Panc1 (cell line): ENCODE results near the gene MYPN. TPM values are rescaled to one million over a fixed set of nuclear protein-coding genes. Genes with fewer than 3 reads are reported as not detected.

Experiments
- ATAC-seq: fragments of 200-7000 bp; cut with Tn5 transposase; 2 replicates; pipeline ENCODE4 v1.9.1; 2020; ENCODE audit warnings: mild to moderate bottlenecking, moderate library complexity
- BruUV-seq: library from RNA; stranded (reverse); fragments of 400-500 nt; replicated peaks from 2 replicates; lab custom pipeline; 2021; lab: Mats Ljungman, UMichigan
- CTCF ChIA-PET: fragments of 300-600 bp; sonication (Branson Sonifier 250); formaldehyde crosslinking; loops from one replicate; lab custom pipeline; 2022; ENCODE audit warnings: antibody characterized with exemption; lab: Charles Lee
- POLR2A ChIA-PET: fragments of 300-600 bp; sonication (Branson Sonifier 250); formaldehyde crosslinking; loops from one replicate; lab custom pipeline; 2022; ENCODE audit warnings: antibody characterized with exemption; lab: Charles Lee
- DNase-seq: peaks from one replicate; pipeline ENCODE4 v3.0.0-alpha.2; 2010; ENCODE audit warnings: low read depth, low spot score
- H3K27ac ChIP-seq: 2 replicates; pipeline ENCODE4 v1.5.1; 2011; ENCODE audit warnings: mild to moderate bottlenecking, low read length, inconsistent platforms
- H3K27me3 ChIP-seq: fragments of 200-500 bp; sonication (Bioruptor generic); 2 replicates; pipeline ENCODE4 v1.6.0; 2014; ENCODE audit warnings: low read length, inconsistent platforms; ENCODE audit not compliant: control insufficient read depth, insufficient read depth
- H3K36me3 ChIP-seq: fragments of 200-500 bp; sonication (Bioruptor generic); 2 replicates; pipeline ENCODE4 v1.5.1; 2014; ENCODE audit warnings: inconsistent platforms, mild to moderate bottlenecking, low read length, moderate library complexity; ENCODE audit not compliant: control insufficient read depth, insufficient read depth
- H3K4me1 ChIP-seq: 2 replicates; pipeline ENCODE4 v1.5.1; 2011; ENCODE audit warnings: inconsistent platforms, mild to moderate bottlenecking, low read length, moderate library complexity; ENCODE audit not compliant: control insufficient read depth, insufficient read depth
- H3K4me3 ChIP-seq, 2 experiments: 2 replicates each; pipeline ENCODE4 v1.5.1; 2011 to 2012; ENCODE audit warnings: low read depth in 2 of 2, low read length in 2 of 2, mild to moderate bottlenecking in 2 of 2, inconsistent platforms in 1 of 2, moderate library complexity in 1 of 2
- H3K9me3 ChIP-seq: fragments of 200-500 bp; sonication (Bioruptor generic); 2 replicates; pipeline ENCODE4 v1.5.1; 2014; ENCODE audit warnings: low read depth, mild to moderate bottlenecking, inconsistent platforms, low read length, moderate library complexity; ENCODE audit not compliant: control insufficient read depth, insufficient read depth
- CTCF ChIP-seq: fragments of 450-650 bp; IDR thresholded peaks from 2 replicates; pipeline ENCODE4 v1.5.1; 2017; ENCODE audit warnings: mild to moderate bottlenecking
- POLR2AphosphoS5 ChIP-seq: IDR thresholded peaks from 2 replicates; pipeline ENCODE4 v1.6.1; 2012; ENCODE audit warnings: mild to moderate bottlenecking, low read depth, low read length, moderate library complexity
- REST ChIP-seq, 2 experiments: IDR thresholded peaks; 2 replicates each; pipeline ENCODE4 v1.6.1; 2011 to 2012; ENCODE audit warnings: low read depth in 2 of 2, control low read depth in 1 of 2, low read length in 1 of 2, mild to moderate bottlenecking in 1 of 2, moderate library complexity in 1 of 2; ENCODE audit not compliant: insufficient read depth in 1 of 2
- SIN3A ChIP-seq: IDR thresholded peaks from 2 replicates; pipeline ENCODE4 v1.6.1; 2012; ENCODE audit warnings: low read depth, mild to moderate bottlenecking, low read length, moderate library complexity, borderline replicate concordance; ENCODE audit not compliant: insufficient read depth
- TCF7L2 ChIP-seq: IDR thresholded peaks from 2 replicates; pipeline ENCODE4 v1.6.1; 2011; ENCODE audit warnings: mild to moderate bottlenecking, low read depth, low read length, inconsistent platforms
- in situ Hi-C: cut with HindIII; loops from 2 replicates; pipeline ENCODE4 v1.10.0; 2016; ENCODE audit warnings: low sequenced_read_pairs, low pct_unique_long_range_greater_than_20kb
- intact Hi-C: fragments of 100-400 bp; cut with micrococcal nuclease; formaldehyde crosslinking; loops from one replicate; pipeline ENCODE4 v1.10.0; 2022; ENCODE audit not compliant: unreplicated experiment
- total RNA-seq: library from RNA; stranded (reverse); gene quantifications from one replicate; pipeline ENCODE4 v1.2.1, GENCODE V29; 2021; ENCODE audit not compliant: unreplicated experiment

Gene MYPN
- total RNA-seq, 1 experiment from 2014 or later, result 39.1 TPM

- ChIA-PET CTCF (no interaction called here), POLR2A (no interaction called here)
- peak overlapping the region; percentile 92 to 97 for H3K4me3 ChIP-seq
- in situ Hi-C loops, result no loop called here
- H3K27me3 ChIP-seq, result no peaks in the 10 kb centered on the region
- peaks cover 35% of the 10 kb centered on the region for H3K4me1 ChIP-seq
- BruUV-seq, result TSS peak; percentile 78
- H3K9me3 ChIP-seq, result no peaks in the 10 kb centered on the region
- H3K36me3 ChIP-seq, result peaks cover 15% of the 10 kb centered on the region
- peak overlapping the region; percentile 99 for H3K27ac ChIP-seq
- TF ChIP-seq REST (IDR thresholded peaks at IDR 0.05; ENCODE audit: insufficient read depth in 1 of 2, low read depth in 2 of 2, low read length in 1 of 2), result no peak
- no peak for TF ChIP-seq POLR2AphosphoS5
- TF ChIP-seq SIN3A, result no peak
- 0 out of 2 replicates have a peak, but pooled peaks have one; percentile 15 for TF ChIP-seq TCF7L2
- no peak for TF ChIP-seq CTCF
- no peak for ATAC-seq
- no peak for DNase-seq
- intact Hi-C loops, result no loop called here
These were observed 35.1 kb upstream of the MYPN start for GRCh38 chr10:68074031-68074774.

DNA sequence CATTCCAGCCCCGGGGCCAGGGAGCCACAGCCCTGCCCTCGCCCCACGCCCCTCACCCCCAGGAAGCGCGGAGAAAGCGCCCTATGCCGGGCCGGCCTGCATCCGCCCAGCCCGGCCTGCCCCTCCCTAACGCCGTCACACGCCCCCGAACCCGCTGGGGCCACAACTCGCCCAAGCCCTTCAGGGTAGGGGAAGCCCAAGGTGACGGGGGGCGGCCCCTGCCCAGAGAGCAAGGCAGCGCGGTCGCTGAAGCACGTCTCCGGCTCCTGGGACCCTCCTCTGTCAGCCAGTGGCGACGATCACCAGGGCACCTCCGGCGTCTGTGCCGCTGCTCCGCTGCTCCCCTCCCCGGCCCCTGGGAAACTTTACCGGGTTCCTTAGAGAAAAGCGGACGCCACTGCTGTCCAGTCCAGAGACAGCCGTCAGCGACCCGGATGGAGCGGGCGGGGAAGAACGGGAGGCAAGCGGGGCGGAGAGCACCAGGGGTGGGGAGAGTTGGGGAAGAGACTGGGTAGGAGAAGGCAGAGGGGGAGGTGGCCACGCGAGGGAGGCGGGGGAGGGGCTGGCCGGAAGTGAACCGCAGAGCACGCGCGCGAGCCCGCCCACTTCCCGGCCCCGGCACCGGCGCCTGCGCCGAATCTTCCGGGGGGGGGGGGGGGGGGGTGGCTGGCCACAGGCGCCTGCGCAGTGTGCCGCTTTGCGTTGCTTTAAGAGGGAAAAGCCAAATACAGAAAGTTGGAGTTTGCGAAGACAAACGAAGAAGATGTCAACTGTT, 34.3 kb upstream of the MYPN start, which contains the start of gene HERC4:
TSS of gene HERC4 (minus strand) at position 509 of the 775 bp plus-strand sequence. CDS start 2,175 bp downstream, outside the sequence.
- ChIA-PET POLR2A (interaction anchor here (0.7 kb wide), 1 partner anchor 14 kb away, joined by 11 read pairs; no protein-coding TSS in a partner anchor), CTCF (no interaction called here)
- ATAC-seq, result peak; percentile 93
- H3K27me3 ChIP-seq, result no peaks in the 10 kb centered on the region
- H3K27ac ChIP-seq, result peak within 1 kb of the TSS; percentile 99
- no peaks in the 10 kb centered on the region for H3K9me3 ChIP-seq
- peaks cover 32% of the 10 kb centered on the region for H3K4me1 ChIP-seq
- TF ChIP-seq POLR2AphosphoS5 (peak; percentile 88), TCF7L2 (no peak), SIN3A (peak; percentile 88; the same call in 1 of the 2 replicates), REST (IDR thresholded peaks at IDR 0.05; ENCODE audit: insufficient read depth in 1 of 2, low read depth in 2 of 2, low read length in 1 of 2) (0 out of 4 replicates have a peak, but pooled peaks of 1 of the 2 experiments have one; percentile 26), CTCF (no peak)
- H3K36me3 ChIP-seq, result peaks cover 15% of the 10 kb centered on the region
- intact Hi-C loops, result no loop called here
- in situ Hi-C loops, result no loop called here
- H3K4me3 ChIP-seq, result peak within 1 kb of the TSS; percentile 92 to 97
- BruUV-seq, result no TSS peak
- DNase-seq, result no peak
